ENCODE results near the gene CRYBG1.
A peak's percentile ranks its signal among the peaks of the same experiment; 100 is the strongest.
"Not testable (repeated sequence)": the region's sequence is repeated elsewhere in the genome, so short reads cannot be mapped to it uniquely, and the experiment has no call there.

The CRYBG1 gene

GRCh38 chr6:106512968-106513574, 152.6 kb downstream of the CRYBG1 start:
- no peak for DNase-seq (ENCODE audit: low read depth)
- TF ChIP-seq CTCF (IDR thresholded peaks at IDR 0.05; ENCODE audit: insufficient read depth, low read depth, low read length, missing control alignments) = no peak
- H3K4me3 ChIP-seq (ENCODE audit: low read depth, low read length) = peak overlapping the region; percentile 82

- TF ChIP-seq CTCF (IDR thresholded peaks at IDR 0.05; ENCODE audit: insufficient read depth, low read depth, low read length, missing control alignments) = no peak
- H3K4me3 ChIP-seq (ENCODE audit: low read depth, low read length) = peak overlapping the region; percentile 82
- DNase-seq (ENCODE audit: low read depth) = peak; percentile 30
Observed at GRCh38 chr6:106513808-106514582, 153.5 kb downstream of the CRYBG1 start.

- TF ChIP-seq CTCF (IDR thresholded peaks at IDR 0.05; ENCODE audit: insufficient read depth, low read depth, low read length, missing control alignments) = no peak
- DNase-seq (ENCODE audit: low read depth) = no peak
- peak overlapping the region; percentile 82 for H3K4me3 ChIP-seq (ENCODE audit: low read depth, low read length)
Observed at GRCh38 chr6:106514583-106514885, 154.0 kb downstream of the CRYBG1 start.

- DNase-seq (ENCODE audit: low read depth) = not testable (repeated sequence)
- peak overlapping the region; percentile 82 for H3K4me3 ChIP-seq (ENCODE audit: low read depth, low read length)
Observed at GRCh38 chr6:106515582-106515981, 155.1 kb downstream of the CRYBG1 start.

- peak overlapping the region; percentile 41 for H3K4me3 ChIP-seq (ENCODE audit: low read depth, low read length)
- no peak for TF ChIP-seq CTCF (IDR thresholded peaks at IDR 0.05; ENCODE audit: insufficient read depth, low read depth, low read length, missing control alignments)
- DNase-seq (ENCODE audit: low read depth) = peak; percentile 37
Observed at GRCh38 chr6:106516616-106517015, 156.1 kb downstream of the CRYBG1 start.

GRCh38 chr6:106517706-106518105, 157.2 kb downstream of the CRYBG1 start:
- peak overlapping the region; percentile 89 for H3K4me3 ChIP-seq (ENCODE audit: low read depth, low read length)
- DNase-seq (ENCODE audit: low read depth) = no peak
- TF ChIP-seq CTCF (IDR thresholded peaks at IDR 0.05; ENCODE audit: insufficient read depth, low read depth, low read length, missing control alignments) = no peak

GRCh38 chr6:106518748-106519147, 158.2 kb downstream of the CRYBG1 start:
- peak overlapping the region; percentile 89 for H3K4me3 ChIP-seq (ENCODE audit: low read depth, low read length)
- TF ChIP-seq CTCF (IDR thresholded peaks at IDR 0.05; ENCODE audit: insufficient read depth, low read depth, low read length, missing control alignments) = no peak
- DNase-seq (ENCODE audit: low read depth) = peak; percentile 50

All from GM12865 (cell line).